ENCODE results near the gene KRT25.

Gene KRT25

DNA sequence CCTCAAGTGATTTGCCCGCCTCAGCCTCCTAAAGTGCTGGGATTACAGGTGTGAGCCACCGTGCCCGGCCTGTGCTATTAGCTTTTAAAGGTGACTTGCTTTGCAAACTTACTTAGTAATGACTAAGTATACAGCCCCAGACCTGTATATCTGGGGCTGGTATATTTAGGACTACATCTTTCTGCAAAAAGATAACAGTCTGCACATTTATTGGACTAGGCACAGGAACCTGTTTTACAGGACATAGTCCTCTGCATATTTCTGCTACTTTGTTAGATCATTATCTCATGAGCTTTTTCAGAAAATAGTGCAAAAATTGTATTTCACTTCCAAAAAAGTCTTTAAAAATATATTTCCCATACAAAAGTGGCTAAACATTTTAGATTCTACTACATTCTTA lies 52.9 kb downstream of the KRT25 start:
- no peak for DNase-seq
- Histone ChIP-seq H3K27ac (ENCODE audit: insufficient read depth in 1 of 2, low read depth in 1 of 2, low read length in 2 of 2, poor library complexity in 1 of 2, severe bottlenecking in 2 of 2) (no peak overlapping the region), H3K4me3 (ENCODE audit: control insufficient read depth in 1 of 7, extremely low read depth in 1 of 7, insufficient read depth in 4 of 7, low read depth in 2 of 7, low read length in 6 of 7) (no peak overlapping the region), H3K36me3 (ENCODE audit: control insufficient read depth in 4 of 4, insufficient read depth in 4 of 4, low read length in 3 of 4) (no peaks in the 10 kb centered on the region), H3K9me3 (ENCODE audit: control extremely low read depth in 1 of 5, control insufficient read depth in 4 of 5, insufficient read depth in 2 of 5, low read depth in 1 of 5, low read length in 4 of 5) (no peaks in the 10 kb centered on the region), H3K27me3 (replicated peaks in 2 of 5; ENCODE audit: control insufficient read depth in 4 of 5, insufficient read depth in 5 of 5, low read length in 4 of 5) (peaks cover 8 to 66% (median 30%) of the 10 kb centered on the region in 5 experiments), H3K4me1 (ENCODE audit: control extremely low read depth in 1 of 4, control insufficient read depth in 4 of 4, insufficient read depth in 4 of 4, low read length in 3 of 4) (no peaks in the 10 kb centered on the region)
- 100% methylated on average over 1 of the region's 3 CpGs for WGBS (ENCODE audit: insufficient coverage)
- ChIA-PET CTCF (interaction anchor here (1.3 kb wide), 1 partner anchor 9 kb away, joined by 3 read pairs; no protein-coding TSS in a partner anchor), POLR2A (no interaction called here)

DNA sequence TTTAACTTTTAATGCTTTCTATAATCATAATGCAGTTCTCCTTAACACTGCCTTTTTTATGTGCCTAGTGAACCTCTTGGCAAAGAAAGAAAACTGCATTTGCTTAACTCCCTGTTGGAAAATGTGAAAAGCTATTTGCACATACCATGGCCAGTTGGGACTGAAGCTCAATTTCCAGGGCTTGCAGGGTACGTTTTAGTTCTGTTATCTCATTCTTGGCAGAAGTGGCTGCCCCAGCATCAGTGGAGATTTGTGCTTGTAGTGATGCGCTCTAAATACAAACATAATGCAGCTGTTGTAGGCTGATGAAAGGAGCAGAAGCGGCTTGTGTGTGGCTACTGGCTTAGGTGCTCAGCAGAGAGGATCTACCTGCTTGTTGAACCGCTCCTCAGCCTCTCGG lies 55.3 kb downstream of the KRT25 start:
- Histone ChIP-seq H3K4me3 (ENCODE audit: control insufficient read depth in 1 of 7, extremely low read depth in 1 of 7, insufficient read depth in 4 of 7, low read depth in 2 of 7, low read length in 6 of 7) (no peak overlapping the region), H3K27ac (ENCODE audit: insufficient read depth in 1 of 2, low read depth in 1 of 2, low read length in 2 of 2, poor library complexity in 1 of 2, severe bottlenecking in 2 of 2) (no peak overlapping the region), H3K36me3 (ENCODE audit: control insufficient read depth in 4 of 4, insufficient read depth in 4 of 4, low read length in 3 of 4) (no peaks in the 10 kb centered on the region), H3K4me1 (ENCODE audit: control extremely low read depth in 1 of 4, control insufficient read depth in 4 of 4, insufficient read depth in 4 of 4, low read length in 3 of 4) (peaks cover 0 to 5% (median 0%) of the 10 kb centered on the region in 4 experiments), H3K9me3 (ENCODE audit: control extremely low read depth in 1 of 5, control insufficient read depth in 4 of 5, insufficient read depth in 2 of 5, low read depth in 1 of 5, low read length in 4 of 5) (no peaks in the 10 kb centered on the region), H3K27me3 (replicated peaks in 2 of 5; ENCODE audit: control insufficient read depth in 4 of 5, insufficient read depth in 5 of 5, low read length in 4 of 5) (peaks cover 14 to 80% (median 46%) of the 10 kb centered on the region in 5 experiments)
- POLR2A ChIA-PET = no interaction called here
- DNase-seq = no peak
- CTCF ChIA-PET = no interaction called here
- 91% methylated on average over 5 of the region's 5 CpGs for WGBS (ENCODE audit: insufficient coverage)

- Histone ChIP-seq H3K27ac (ENCODE audit: insufficient read depth in 1 of 2, low read depth in 1 of 2, low read length in 2 of 2, poor library complexity in 1 of 2, severe bottlenecking in 2 of 2) (no peak overlapping the region), H3K4me1 (ENCODE audit: control extremely low read depth in 1 of 4, control insufficient read depth in 4 of 4, insufficient read depth in 4 of 4, low read length in 3 of 4) (peaks cover 0 to 5% (median 0%) of the 10 kb centered on the region in 4 experiments), H3K36me3 (ENCODE audit: control insufficient read depth in 4 of 4, insufficient read depth in 4 of 4, low read length in 3 of 4) (no peaks in the 10 kb centered on the region), H3K9me3 (ENCODE audit: control extremely low read depth in 1 of 5, control insufficient read depth in 4 of 5, insufficient read depth in 2 of 5, low read depth in 1 of 5, low read length in 4 of 5) (no peaks in the 10 kb centered on the region), H3K27me3 (replicated peaks in 2 of 5; ENCODE audit: control insufficient read depth in 4 of 5, insufficient read depth in 5 of 5, low read length in 4 of 5) (peaks cover 11 to 79% (median 46%) of the 10 kb centered on the region in 5 experiments), H3K4me3 (ENCODE audit: control insufficient read depth in 1 of 7, extremely low read depth in 1 of 7, insufficient read depth in 4 of 7, low read depth in 2 of 7, low read length in 6 of 7) (no peak overlapping the region)
- WGBS (ENCODE audit: insufficient coverage) = 98% methylated on average over 6 of the region's 9 CpGs
- ChIA-PET POLR2A (no interaction called here), CTCF (no interaction called here)
- DNase-seq = no peak
Measured at GRCh38 chr17:40699371-40699770, 55.8 kb downstream of the KRT25 start.

Data from common myeloid progenitor, CD34-positive (primary cell).